Activated T-helper 17 cell treated with anti-CD3 and anti-CD28 coated beads, Interleukin-2, amount 50 U/mL, for 72 hours (primary cell): ENCODE results near the gene MATN3. TPM values are rescaled to one million over a fixed set of nuclear protein-coding genes. Genes with fewer than 3 reads are reported as not detected.

ENCODE experiments used
- ATAC-seq: fragments of 150-1000 bp; cut with Tn5 transposase; replicated peaks from 2 replicates; pipeline ENCODE4 v1.10.0; 2021; ENCODE audit warnings: mild to moderate bottlenecking, moderate library complexity
- H3K27ac Mint-ChIP-seq: one replicate; pipeline ENCODE4 v1.8.0; 2022; ENCODE audit warnings: mixed read lengths
- H3K27me3 Mint-ChIP-seq: one replicate; pipeline ENCODE4 v1.8.0; 2022; ENCODE audit warnings: mixed read lengths
- H3K36me3 Mint-ChIP-seq: one replicate; pipeline ENCODE4 v1.8.0; 2022; ENCODE audit warnings: low read depth, mild to moderate bottlenecking, mixed read lengths
- H3K4me1 Mint-ChIP-seq: one replicate; pipeline ENCODE4 v1.8.0; 2022; ENCODE audit warnings: mixed read lengths
- H3K4me3 Mint-ChIP-seq: one replicate; pipeline ENCODE4 v1.8.0; 2022; ENCODE audit warnings: mild to moderate bottlenecking, mixed read lengths
- H3K9me3 Mint-ChIP-seq: one replicate; pipeline ENCODE4 v1.8.0; 2022; ENCODE audit warnings: mixed read lengths
- total RNA-seq, 2 donors: library from RNA; stranded (reverse); gene quantifications; one replicate each; pipeline ENCODE4 v1.2.3, GENCODE V29; 2022

Gene MATN3
- total RNA-seq, 2 donors from 2014 or later: not detected

DNA sequence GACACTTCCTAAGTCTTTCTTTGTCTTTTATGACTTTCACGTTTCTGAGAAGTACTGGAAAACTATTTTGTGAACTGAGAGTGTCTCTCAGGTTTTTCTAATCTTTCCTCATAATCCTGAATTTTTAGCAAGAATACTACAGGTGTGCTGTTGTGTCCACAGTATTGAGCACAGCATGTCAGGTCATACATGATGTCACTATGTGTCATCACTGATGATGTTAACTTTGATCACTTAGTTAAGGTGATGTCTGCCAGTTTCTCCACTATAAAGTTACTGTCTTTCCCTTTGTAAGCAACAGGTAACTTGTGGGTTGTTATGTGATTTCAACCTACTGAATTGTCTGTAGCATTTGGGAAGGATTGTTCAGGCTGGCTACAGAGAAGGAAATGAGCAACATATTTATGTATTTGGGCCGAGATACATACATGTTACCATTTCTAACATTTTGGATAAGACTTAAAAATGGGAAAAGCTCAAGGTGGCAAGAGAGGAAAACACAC, 11.1 kb downstream of the MATN3 start:
- H3K9me3 Mint-ChIP-seq: no peaks in the 10 kb centered on the region
- H3K36me3 Mint-ChIP-seq: no peaks in the 10 kb centered on the region
- ATAC-seq: no peak
- H3K4me1 Mint-ChIP-seq: no peaks in the 10 kb centered on the region
- H3K27me3 Mint-ChIP-seq: peaks cover 16% of the 10 kb centered on the region
- no peak overlapping the region for H3K27ac Mint-ChIP-seq
- H3K4me3 Mint-ChIP-seq: no peak overlapping the region

DNA sequence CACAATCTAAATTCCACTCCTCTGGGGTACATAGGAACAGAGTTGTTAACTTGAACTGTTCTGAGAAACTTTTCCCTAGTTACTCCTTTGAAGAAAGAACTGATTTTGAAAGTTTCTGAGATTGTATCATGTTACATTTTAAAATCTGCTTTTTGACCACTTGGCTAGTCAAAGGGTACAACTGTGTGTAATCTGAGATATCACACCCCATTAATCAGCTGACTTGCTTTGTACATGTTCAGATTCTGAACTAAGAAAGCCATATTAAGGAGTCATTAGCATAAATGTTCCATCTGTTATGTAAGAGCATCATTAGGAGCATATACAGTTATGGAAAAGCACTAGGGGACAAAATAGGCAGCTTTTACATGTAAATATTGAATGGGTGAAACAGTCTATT, 18.7 kb downstream of the MATN3 start:
- no peak overlapping the region for H3K4me3 Mint-ChIP-seq
- no peak overlapping the region for H3K27ac Mint-ChIP-seq
- no peaks in the 10 kb centered on the region for H3K36me3 Mint-ChIP-seq
- H3K27me3 Mint-ChIP-seq: peaks cover 24% of the 10 kb centered on the region
- H3K9me3 Mint-ChIP-seq: no peaks in the 10 kb centered on the region
- H3K4me1 Mint-ChIP-seq: peaks cover 7% of the 10 kb centered on the region
- ATAC-seq: no peak

DNA sequence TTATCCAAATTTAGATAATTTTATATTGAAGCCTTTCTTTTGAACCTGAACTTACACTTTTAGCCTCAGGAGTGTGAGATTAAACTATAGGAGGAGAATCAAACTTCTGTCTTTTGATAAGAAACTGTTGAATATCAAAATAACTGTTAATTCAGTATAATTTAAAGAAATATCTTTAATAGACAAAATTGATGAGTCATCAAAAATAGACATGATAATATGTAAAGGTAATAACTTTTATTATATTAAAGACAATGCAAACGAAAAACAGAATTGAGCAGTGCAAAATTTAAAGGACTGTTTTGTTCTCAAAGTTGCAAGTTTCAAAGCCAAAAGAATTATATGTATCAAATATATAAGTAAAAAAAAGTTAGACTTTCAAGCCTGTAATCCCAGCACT, 20.6 kb downstream of the MATN3 start:
- Mint-ChIP-seq H3K9me3 (no peaks in the 10 kb centered on the region), H3K27ac (no peak overlapping the region), H3K4me3 (no peak overlapping the region), H3K36me3 (no peaks in the 10 kb centered on the region), H3K4me1 (peaks cover 7% of the 10 kb centered on the region), H3K27me3 (peaks cover 19% of the 10 kb centered on the region)
- ATAC-seq: no peak

GRCh38 chr2:19990416-19990728, 22.1 kb downstream of the MATN3 start:
- H3K4me3 Mint-ChIP-seq: peak overlapping the region; percentile 93
- H3K27ac Mint-ChIP-seq: peak overlapping the region; percentile 91

DNA sequence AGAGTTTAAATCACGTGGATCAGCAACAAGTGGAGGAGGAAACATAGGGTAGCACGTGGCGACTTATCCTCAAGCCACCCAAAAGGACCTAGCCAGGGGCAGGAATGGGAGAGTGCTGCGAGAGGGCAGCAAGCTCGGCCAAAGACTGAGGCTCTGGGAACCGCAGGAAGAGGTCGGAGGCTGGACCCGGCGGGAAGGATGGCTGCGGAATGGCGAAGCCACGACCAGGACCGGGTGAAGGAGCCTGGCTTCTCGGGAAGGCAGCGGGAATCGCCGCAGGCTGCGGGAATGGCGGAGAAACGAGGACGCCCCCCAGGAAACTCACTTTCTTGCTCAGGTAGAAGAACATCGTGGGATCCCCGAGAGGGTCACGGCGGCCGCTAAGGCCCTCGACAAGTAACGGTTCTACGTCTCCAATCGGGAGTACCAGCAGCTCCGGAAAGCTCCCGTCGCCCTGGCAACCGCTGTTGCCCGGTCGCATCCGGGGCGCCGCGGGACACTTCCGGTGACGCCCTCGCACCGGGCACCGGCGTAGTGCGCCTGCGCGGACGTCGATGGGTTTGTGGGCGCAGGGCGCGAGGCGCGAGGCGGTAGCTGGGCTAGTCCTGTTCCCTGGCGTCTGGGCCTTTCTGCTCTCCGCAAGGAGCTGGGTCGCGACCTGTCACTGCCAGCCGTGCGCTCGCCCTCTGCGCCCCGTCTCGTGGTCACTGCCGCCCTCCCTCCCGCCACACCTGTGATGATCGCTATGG, 22.6 kb downstream of the MATN3 start, which contains the start of gene WDR35:
WDR35 (minus strand) TSS at position 439 of the 749 bp plus-strand sequence; CDS start at position 349, 90 bp downstream.
- Mint-ChIP-seq H3K4me1 (peaks cover 7% of the 10 kb centered on the region), H3K27me3 (peaks cover 16% of the 10 kb centered on the region), H3K9me3 (no peaks in the 10 kb centered on the region), H3K4me3 (peak within 1 kb of the TSS; percentile 93), H3K27ac (peak within 1 kb of the TSS; percentile 91), H3K36me3 (peaks cover 9% of the 10 kb centered on the region)
- peak; percentile 98 for ATAC-seq

More at GRCh38 chr2:19990416-19990728, 22.1 kb downstream of the MATN3 start:
- H3K36me3 Mint-ChIP-seq: peaks cover 9% of the 10 kb centered on the region
- peaks cover 7% of the 10 kb centered on the region for H3K4me1 Mint-ChIP-seq
- no peak for ATAC-seq
- no peaks in the 10 kb centered on the region for H3K9me3 Mint-ChIP-seq
- peaks cover 16% of the 10 kb centered on the region for H3K27me3 Mint-ChIP-seq

GRCh38 chr2:19989342-19989666, 23.2 kb downstream of the MATN3 start:
- peak overlapping the region; percentile 93 for H3K4me3 Mint-ChIP-seq
- H3K27me3 Mint-ChIP-seq: peaks cover 14% of the 10 kb centered on the region
- no peaks in the 10 kb centered on the region for H3K9me3 Mint-ChIP-seq
- H3K27ac Mint-ChIP-seq: peak overlapping the region; percentile 91
- H3K36me3 Mint-ChIP-seq: peaks cover 9% of the 10 kb centered on the region
- no peak for ATAC-seq
- peaks cover 7% of the 10 kb centered on the region for H3K4me1 Mint-ChIP-seq

GRCh38 chr2:19988600-19988999, 23.9 kb downstream of the MATN3 start:
- Mint-ChIP-seq H3K9me3 (no peaks in the 10 kb centered on the region), H3K27me3 (peaks cover 11% of the 10 kb centered on the region), H3K27ac (peak overlapping the region; percentile 91), H3K4me3 (peak overlapping the region; percentile 93), H3K36me3 (peaks cover 9% of the 10 kb centered on the region), H3K4me1 (peaks cover 7% of the 10 kb centered on the region)
- no peak for ATAC-seq

- H3K4me3 Mint-ChIP-seq: peak overlapping the region; percentile 93
- H3K36me3 Mint-ChIP-seq: peaks cover 9% of the 10 kb centered on the region
- H3K27me3 Mint-ChIP-seq: peaks cover 7% of the 10 kb centered on the region
- no peak for ATAC-seq
- H3K4me1 Mint-ChIP-seq: peaks cover 7% of the 10 kb centered on the region
- H3K27ac Mint-ChIP-seq: no peak overlapping the region
- no peaks in the 10 kb centered on the region for H3K9me3 Mint-ChIP-seq
Observed at GRCh38 chr2:19987936-19988335, 24.5 kb downstream of the MATN3 start.

DNA sequence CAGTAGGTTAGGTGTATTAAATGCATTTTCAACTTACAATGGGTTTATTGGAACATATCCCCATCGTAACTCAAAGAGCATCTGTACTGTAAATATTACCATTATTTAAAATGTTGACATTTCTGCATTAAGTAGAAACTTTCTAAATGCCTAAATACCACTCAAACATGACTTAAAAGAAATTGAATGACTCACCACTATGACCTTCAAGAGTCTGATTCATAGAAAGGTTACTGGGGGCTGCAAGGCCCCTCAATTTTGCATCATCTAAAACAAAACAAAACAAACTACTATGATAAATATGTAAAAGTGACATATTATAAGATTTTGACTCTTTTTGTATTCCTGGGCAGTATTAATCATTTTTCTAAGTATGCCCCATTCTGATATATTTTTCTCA, 30.2 kb downstream of the MATN3 start:
- no peaks in the 10 kb centered on the region for H3K9me3 Mint-ChIP-seq
- ATAC-seq: no peak
- H3K4me3 Mint-ChIP-seq: no peak overlapping the region
- H3K27me3 Mint-ChIP-seq: no peaks in the 10 kb centered on the region
- H3K27ac Mint-ChIP-seq: no peak overlapping the region
- no peaks in the 10 kb centered on the region for H3K4me1 Mint-ChIP-seq
- H3K36me3 Mint-ChIP-seq: peaks cover 21% of the 10 kb centered on the region

DNA sequence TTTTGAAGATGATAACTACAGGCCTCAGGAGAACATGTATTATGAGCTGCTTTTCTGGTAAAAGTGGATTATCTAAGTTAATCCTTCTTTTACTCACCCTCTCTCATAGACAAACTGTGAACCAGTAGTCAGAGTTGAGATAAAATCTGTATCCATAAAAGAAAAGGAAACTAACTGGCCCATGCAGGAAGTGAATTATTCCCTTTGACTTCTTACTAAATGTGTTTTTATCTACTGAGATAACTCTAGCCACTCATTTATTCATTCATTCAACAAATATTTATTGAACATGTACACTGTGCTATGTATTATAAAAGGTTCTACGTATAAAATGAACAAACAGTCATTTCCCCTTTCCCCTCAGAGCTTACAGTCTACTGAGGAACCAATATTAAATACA, 32.5 kb downstream of the MATN3 start:
- H3K4me1 Mint-ChIP-seq: no peaks in the 10 kb centered on the region
- no peak for ATAC-seq
- H3K27me3 Mint-ChIP-seq: no peaks in the 10 kb centered on the region
- peaks cover 12% of the 10 kb centered on the region for H3K36me3 Mint-ChIP-seq
- H3K9me3 Mint-ChIP-seq: no peaks in the 10 kb centered on the region
- H3K4me3 Mint-ChIP-seq: no peak overlapping the region
- H3K27ac Mint-ChIP-seq: no peak overlapping the region

GRCh38 chr2:19973466-19973865, 39.0 kb downstream of the MATN3 start:
- Mint-ChIP-seq H3K27ac (no peak overlapping the region), H3K36me3 (peaks cover 26% of the 10 kb centered on the region), H3K4me3 (no peak overlapping the region), H3K4me1 (no peaks in the 10 kb centered on the region), H3K27me3 (no peaks in the 10 kb centered on the region), H3K9me3 (no peaks in the 10 kb centered on the region)
- ATAC-seq: no peak

- peaks cover 34% of the 10 kb centered on the region for H3K36me3 Mint-ChIP-seq
- no peaks in the 10 kb centered on the region for H3K9me3 Mint-ChIP-seq
- H3K4me3 Mint-ChIP-seq: no peak overlapping the region
- no peak overlapping the region for H3K27ac Mint-ChIP-seq
- no peaks in the 10 kb centered on the region for H3K27me3 Mint-ChIP-seq
- H3K4me1 Mint-ChIP-seq: no peaks in the 10 kb centered on the region
- peak; percentile 19 for ATAC-seq
Observed at GRCh38 chr2:19971691-19972090, 40.8 kb downstream of the MATN3 start.

DNA sequence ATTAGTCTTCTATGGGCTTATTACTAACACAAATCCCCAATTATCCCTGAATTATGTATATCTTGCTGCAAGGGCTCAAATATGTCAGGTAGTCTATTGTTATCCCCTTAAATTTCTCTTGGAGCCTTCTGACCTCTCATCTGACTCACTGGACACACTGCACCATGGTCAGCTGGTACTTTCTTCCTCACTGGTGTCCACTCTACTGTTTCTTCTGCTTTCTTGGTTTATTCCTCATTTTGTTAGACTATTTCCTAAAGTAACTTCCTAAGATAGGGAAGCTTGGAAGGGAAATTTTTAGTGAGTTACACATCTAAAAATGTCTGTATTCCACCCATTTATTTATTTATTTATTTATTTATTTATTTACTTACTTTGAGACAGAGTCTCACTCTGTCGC, 49.1 kb downstream of the MATN3 start:
- Mint-ChIP-seq H3K27me3 (no peaks in the 10 kb centered on the region), H3K4me3 (no peak overlapping the region), H3K27ac (no peak overlapping the region), H3K4me1 (no peaks in the 10 kb centered on the region), H3K9me3 (no peaks in the 10 kb centered on the region), H3K36me3 (peaks cover 32% of the 10 kb centered on the region)
- no peak for ATAC-seq

GRCh38 chr2:19955544-19956422, 56.7 kb downstream of the MATN3 start:
- Mint-ChIP-seq H3K27me3 (no peaks in the 10 kb centered on the region), H3K36me3 (peaks cover 11% of the 10 kb centered on the region), H3K9me3 (no peaks in the 10 kb centered on the region), H3K4me3 (no peak overlapping the region), H3K4me1 (no peaks in the 10 kb centered on the region), H3K27ac (no peak overlapping the region)
- ATAC-seq: peak; percentile 75

DNA sequence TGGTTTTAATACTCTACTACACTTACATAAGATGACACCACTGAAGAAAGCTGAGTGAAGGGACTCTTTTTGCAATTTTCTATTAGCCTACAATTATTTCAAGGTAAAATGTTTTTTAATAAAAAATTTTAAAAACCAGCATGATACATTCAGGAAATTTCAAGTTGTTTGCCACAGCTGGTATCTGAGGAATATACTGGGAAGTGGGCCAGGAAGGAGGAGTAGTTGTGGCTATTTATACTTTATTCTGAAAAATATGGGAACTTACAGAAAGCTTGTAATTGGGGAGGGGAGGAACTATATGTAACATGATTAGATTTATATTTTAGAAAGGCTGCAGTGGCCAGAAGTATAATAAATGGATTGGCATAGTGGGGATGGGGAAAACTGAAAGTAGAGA, 63.4 kb downstream of the MATN3 start:
- Mint-ChIP-seq H3K9me3 (no peaks in the 10 kb centered on the region), H3K27ac (no peak overlapping the region), H3K27me3 (no peaks in the 10 kb centered on the region), H3K36me3 (peaks cover 54% of the 10 kb centered on the region), H3K4me3 (no peak overlapping the region), H3K4me1 (no peaks in the 10 kb centered on the region)
- ATAC-seq: no peak
